Activated T-cell treated with anti-CD3 and anti-CD28 coated beads, Interleukin-2, amount 50 U/mL, for 24 hours (primary cell): ENCODE data around the gene PTTG1IP.
"Not testable (repeated sequence)": the region's sequence is repeated elsewhere in the genome, so short reads cannot be mapped to it uniquely, and the experiment has no call there.

Experiments used
- DNase-seq: peaks from one replicate; pipeline ENCODE4 v3.0.0-alpha.2; 2020
- H3K27ac Mint-ChIP-seq: 2 replicates; pipeline ENCODE4 v1.8.0; 2020; ENCODE audit warnings: mild to moderate bottlenecking, mixed read lengths
- H3K27me3 Mint-ChIP-seq: 2 replicates; pipeline ENCODE4 v1.8.0; 2020; ENCODE audit warnings: mixed read lengths
- H3K36me3 Mint-ChIP-seq: 2 replicates; pipeline ENCODE4 v1.8.0; 2020; ENCODE audit warnings: low read depth, mixed read lengths
- H3K4me1 Mint-ChIP-seq: 2 replicates; pipeline ENCODE4 v1.8.0; 2020; ENCODE audit warnings: low read depth, mixed read lengths
- H3K4me3 Mint-ChIP-seq: 2 replicates; pipeline ENCODE4 v1.8.0; 2020; ENCODE audit warnings: mild to moderate bottlenecking, moderate library complexity, mixed read lengths
- H3K9me3 Mint-ChIP-seq: 2 replicates; pipeline ENCODE4 v1.8.0; 2020; ENCODE audit warnings: mixed read lengths

PTTG1IP gene

DNA sequence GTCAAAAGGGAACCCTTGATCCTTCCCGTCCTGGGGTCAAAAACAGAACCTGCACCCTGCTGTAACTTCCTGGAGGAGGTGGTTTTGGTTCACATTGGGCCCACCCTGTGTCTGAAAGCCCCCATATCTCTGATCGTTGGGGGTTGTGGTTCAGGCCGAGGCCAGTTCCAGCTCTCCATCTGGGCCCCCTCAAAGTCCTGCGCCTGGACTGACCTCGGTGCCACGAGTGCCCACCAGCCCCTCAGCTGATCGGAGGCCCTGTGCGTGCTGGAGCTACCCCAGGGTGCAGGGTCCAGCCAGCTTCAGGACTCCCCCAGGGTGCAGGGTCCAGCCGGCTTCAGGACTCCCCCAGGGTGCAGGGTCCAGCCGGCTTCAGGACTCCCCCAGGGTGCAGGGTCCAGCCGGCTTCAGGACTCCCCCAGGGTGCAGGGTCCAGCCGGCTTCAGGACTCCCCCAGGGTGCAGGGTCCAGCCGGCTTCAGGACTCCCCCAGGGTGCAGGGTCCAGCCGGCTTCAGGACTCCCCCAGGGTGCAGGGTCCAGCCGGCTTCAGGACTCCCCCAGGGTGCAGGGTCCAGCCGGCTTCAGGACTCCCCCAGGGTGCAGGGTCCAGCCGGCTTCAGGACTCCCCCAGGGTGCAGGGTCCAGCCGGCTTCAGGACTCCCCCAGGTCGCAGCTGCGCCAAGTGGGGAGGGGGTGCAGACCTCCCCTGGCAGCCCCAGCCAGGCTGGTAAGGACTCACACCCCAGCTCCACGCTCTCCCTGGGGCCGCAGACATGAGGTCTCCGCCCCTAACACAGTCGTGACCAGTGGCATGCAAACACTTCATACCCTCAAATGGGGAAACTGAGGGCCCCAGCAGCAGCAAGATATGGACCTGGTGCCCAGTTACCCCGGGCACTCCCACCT is 39.3 kb upstream of the PTTG1IP start:
- H3K36me3 Mint-ChIP-seq: peaks cover 52% of the 10 kb centered on the region
- peak overlapping the region; percentile 73 for H3K4me3 Mint-ChIP-seq
- peaks cover 89% of the 10 kb centered on the region for H3K4me1 Mint-ChIP-seq
- not testable (repeated sequence) for H3K9me3 Mint-ChIP-seq, DNase-seq, H3K27me3 Mint-ChIP-seq
- H3K27ac Mint-ChIP-seq: peak overlapping the region; percentile 95

DNA sequence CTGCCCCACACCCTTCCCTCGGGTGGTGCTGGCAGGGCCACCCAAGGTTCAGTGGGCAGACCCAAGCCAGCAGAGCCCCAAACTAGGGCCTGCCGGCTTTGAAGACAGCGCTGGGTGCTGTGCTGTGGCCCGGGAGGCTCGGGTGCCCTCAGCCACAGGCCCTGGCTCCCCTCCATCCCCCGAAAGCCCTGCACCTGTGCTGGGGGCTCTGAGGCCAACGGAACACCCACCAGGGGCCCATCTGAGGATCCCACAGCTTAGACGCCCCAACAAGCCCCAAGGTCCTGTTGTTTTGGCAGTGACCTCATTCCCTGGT is 38.6 kb upstream of the PTTG1IP start:
- Mint-ChIP-seq H3K36me3 (peaks cover 51% of the 10 kb centered on the region), H3K27ac (peak overlapping the region; percentile 95), H3K4me1 (peaks cover 85% of the 10 kb centered on the region), H3K9me3 (no peaks in the 10 kb centered on the region), H3K27me3 (no peaks in the 10 kb centered on the region), H3K4me3 (peak overlapping the region; percentile 65)
- DNase-seq: no peak

DNA sequence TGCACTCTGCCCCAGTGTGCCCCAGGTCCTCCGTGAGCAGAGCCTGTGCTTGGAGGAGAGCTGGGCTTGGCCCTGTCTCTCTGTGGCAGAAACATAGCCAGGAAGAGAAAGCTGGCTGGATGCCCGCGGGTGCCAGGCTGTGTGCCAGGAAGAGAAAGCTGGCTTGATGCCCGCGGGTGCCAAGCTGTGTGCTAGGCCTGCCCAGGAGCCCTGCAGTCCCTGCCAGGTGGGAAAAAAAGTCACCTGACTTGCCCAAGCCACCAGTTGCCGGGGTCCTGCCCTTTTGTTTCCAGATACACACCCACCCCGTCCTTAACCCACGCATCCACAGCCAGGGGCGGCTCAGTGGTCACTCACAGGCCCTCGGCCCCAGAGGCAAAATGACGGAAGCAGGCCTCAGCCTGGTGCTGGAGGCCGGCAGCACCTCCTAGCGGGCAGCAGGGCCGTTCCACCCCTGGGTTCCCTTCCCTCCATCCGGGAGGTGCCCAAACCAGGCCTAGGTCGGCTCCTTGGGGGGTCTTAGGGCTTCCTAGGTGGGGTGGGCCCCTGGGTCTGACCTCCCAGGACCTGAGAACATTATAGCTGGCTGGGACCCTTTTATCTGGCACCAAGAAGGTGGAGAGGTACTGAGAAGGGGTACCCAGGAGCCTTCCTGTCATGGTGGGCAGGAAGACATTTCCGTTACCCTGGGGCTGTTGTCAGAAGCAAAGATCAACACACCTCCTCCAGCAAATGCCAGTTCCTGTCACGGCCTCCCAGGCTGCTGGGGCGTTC is 38.1 kb upstream of the PTTG1IP start:
- H3K4me3 Mint-ChIP-seq: peak overlapping the region; percentile 65
- peak overlapping the region; percentile 95 for H3K27ac Mint-ChIP-seq
- H3K9me3 Mint-ChIP-seq: no peaks in the 10 kb centered on the region
- peak; percentile 79 for DNase-seq
- peaks cover 51% of the 10 kb centered on the region for H3K36me3 Mint-ChIP-seq
- no peaks in the 10 kb centered on the region for H3K27me3 Mint-ChIP-seq
- H3K4me1 Mint-ChIP-seq: peaks cover 82% of the 10 kb centered on the region

DNA sequence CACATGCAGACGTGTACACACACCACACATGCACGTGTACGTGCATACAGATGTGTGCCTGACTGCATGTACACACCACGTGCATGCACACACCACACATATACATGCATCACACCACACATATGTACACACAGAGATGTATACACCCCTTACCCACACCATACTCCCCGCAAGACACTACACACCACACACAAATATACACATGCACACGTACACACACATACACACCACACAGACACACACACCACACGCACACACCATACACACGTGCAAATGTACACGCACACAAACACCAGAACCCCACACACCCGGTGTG is 37.5 kb upstream of the PTTG1IP start:
- H3K27me3 Mint-ChIP-seq: no peaks in the 10 kb centered on the region
- H3K27ac Mint-ChIP-seq: peak overlapping the region; percentile 95
- H3K9me3 Mint-ChIP-seq: no peaks in the 10 kb centered on the region
- peaks cover 81% of the 10 kb centered on the region for H3K4me1 Mint-ChIP-seq
- peak overlapping the region; percentile 65 for H3K4me3 Mint-ChIP-seq
- DNase-seq: no peak
- H3K36me3 Mint-ChIP-seq: peaks cover 53% of the 10 kb centered on the region

DNA sequence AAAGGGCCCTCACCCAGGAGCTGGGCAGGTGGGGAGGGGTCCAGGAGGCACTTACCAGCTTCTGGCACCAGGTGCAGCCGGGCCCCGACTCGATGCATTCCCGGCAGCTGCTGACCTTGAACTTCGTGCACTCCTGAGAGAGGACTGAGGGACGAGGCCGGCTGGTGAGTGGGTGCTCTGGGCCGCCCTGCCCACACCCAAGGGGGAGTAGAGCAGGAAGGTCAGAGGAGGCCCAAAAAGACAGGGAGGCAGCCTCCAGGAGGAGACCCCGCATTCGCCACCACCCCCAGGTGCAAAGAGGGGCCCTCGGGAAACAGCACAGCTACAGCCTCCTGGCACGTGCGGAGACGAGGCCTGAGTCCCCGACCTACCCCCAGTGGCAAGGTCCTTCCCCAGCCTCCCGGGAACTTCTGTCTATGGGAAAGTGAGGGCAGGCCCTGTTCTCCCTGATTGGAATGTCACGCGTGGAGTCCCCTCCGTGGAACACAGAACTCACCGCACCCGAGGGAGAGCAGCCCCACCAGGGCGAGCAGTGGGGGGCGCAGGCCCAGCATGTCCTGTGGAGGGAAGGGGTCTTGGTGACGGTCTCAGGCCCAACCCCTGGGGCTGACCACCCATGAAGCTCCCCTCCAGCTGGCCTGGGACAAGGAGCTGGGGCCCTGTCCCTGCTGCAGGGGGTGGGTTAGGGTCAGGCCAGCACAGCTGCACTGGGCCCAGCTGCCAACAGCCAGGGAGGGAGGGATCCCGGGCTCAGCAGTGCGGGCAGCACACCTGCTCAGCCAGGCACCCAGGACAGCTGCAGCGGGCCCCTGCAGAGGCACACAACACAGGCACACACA is 37.0 kb upstream of the PTTG1IP start:
- H3K4me1 Mint-ChIP-seq: peaks cover 75% of the 10 kb centered on the region
- no peak overlapping the region for H3K4me3 Mint-ChIP-seq
- H3K27me3 Mint-ChIP-seq: no peaks in the 10 kb centered on the region

DNA sequence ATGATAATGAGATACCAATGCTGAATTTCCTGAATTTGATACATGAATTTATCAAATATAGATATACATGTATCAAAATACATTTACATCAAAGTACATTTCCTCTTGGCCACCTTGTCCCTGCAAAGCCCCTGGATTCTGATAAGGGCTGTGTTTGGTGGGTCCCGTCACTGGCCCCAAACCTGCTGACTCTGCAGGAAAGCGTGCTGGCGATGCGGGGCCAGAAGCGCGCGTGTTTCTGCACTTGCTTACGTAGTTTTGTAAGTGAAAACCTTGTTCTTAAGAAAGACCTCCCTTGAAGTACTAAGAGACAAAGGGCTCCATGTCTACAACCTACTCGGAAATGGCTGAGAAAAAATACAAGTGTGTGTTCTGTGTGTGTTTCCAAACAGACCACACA is 36.2 kb upstream of the PTTG1IP start:
- no peak overlapping the region for H3K4me3 Mint-ChIP-seq

More for the DNA sequence above, 37.0 kb upstream of the PTTG1IP start:
- DNase-seq: no peak
- peaks cover 55% of the 10 kb centered on the region for H3K36me3 Mint-ChIP-seq
- peak overlapping the region; percentile 95 for H3K27ac Mint-ChIP-seq
- H3K9me3 Mint-ChIP-seq: no peaks in the 10 kb centered on the region

DNA sequence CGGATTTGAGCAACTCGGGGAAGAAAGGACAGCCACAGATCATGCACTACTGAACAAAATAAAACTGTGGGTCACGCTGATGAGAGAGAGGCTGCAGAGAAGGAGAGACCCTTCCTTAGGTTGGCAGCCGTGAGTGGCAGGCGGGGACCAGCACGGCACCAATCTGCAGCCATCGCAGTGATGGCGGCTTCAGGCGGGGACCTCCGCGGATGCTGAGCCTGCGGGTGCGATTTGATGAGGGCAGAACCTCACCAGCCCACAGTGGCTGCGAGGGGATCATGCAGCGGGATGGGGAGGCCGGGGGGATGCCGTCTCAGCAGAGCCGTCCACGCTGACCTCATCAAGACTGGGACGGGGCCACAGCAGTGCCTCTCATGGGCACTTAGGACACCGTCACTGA is 35.4 kb upstream of the PTTG1IP start:
- Mint-ChIP-seq H3K36me3 (peaks cover 63% of the 10 kb centered on the region), H3K4me1 (peaks cover 68% of the 10 kb centered on the region), H3K27ac (peak overlapping the region; percentile 78), H3K27me3 (no peaks in the 10 kb centered on the region), H3K9me3 (no peaks in the 10 kb centered on the region), H3K4me3 (no peak overlapping the region)
- DNase-seq: no peak

More for the DNA sequence above, 36.2 kb upstream of the PTTG1IP start:
- no peak for DNase-seq
- Mint-ChIP-seq H3K4me1 (peaks cover 71% of the 10 kb centered on the region), H3K9me3 (no peaks in the 10 kb centered on the region), H3K27me3 (no peaks in the 10 kb centered on the region), H3K36me3 (peaks cover 57% of the 10 kb centered on the region), H3K27ac (peak overlapping the region; percentile 78)

DNA sequence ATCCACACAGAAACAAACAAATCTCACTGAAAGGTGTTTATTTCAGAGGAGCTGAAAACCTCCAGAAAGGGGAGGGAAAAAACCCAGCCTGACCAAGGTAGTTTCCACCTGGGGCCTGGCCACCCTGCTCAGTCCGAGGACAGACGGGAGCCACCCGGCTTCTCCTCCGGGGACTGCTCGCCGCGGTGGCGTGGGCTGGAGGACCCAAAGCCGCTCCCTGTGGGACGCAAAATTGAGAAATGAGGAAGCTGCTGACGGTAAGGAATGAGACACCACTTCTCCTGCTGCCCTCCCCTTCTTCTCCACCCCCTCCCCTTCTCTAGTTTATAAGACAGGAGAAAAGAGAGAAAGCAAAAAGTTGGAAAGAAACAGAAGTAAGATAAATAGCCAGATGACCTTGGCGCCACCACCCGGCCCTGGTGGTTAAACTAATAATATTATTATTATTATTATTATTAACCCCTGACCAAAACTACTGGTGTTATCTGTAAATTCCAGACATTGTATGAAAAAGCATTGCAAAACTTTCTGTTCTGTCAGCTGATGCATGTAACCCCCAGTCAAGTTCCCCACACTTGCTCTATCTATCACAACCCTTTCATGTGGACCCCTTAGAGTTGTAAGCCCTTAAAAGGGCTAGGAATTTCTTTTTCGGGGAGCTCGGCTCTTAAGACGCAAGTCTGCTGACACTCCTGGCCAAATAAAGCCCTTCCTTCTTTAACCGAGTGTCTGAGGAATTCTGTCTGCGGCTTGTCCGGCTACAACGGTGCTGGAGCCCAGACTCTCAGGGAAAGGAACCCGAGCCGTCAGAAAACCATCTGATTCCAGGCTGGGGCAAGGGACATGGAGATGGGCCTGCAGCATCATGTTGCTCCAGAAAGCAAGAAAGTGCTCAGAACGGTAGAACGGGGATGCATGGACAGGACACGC is 34.7 kb upstream of the PTTG1IP start:
- Mint-ChIP-seq H3K4me3 (no peak overlapping the region), H3K27me3 (no peaks in the 10 kb centered on the region), H3K4me1 (peaks cover 63% of the 10 kb centered on the region)

DNA sequence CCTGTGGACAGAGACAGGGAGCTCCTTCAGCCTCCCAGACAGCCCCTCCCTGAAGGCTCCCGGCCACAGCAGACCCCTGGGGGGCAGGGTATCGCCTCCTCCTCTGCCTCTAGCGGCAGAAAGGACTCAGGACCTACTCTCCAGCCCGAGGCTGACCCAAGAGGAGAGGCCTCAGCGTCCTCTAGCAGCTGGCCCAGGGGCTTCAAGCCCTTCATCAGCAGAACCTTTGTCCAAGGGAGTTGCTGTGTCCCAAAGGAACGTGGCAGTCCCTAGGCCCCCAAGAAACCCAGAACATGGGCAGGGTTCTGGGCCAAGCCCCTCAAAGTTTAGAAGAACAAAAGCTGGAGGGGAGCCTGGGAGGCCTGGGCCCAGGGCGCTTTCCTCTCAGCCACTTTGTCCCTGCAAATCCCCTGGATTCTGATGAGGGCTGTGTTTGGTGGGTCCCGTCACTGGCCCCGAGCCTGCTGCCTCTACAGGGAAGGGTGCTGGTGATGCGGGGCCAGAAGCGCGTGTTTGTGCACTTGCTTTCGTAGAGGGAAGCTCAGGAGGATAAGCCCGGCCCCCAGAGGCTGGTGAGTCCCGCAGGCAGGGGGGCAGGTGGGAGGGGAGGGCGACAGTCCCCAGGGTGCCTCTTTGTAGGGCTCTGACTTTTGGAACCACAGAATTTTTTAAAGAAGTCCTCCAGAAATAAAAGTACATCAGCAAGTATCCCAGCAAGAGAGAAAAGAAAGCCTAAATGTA is 33.9 kb upstream of the PTTG1IP start:
- no peak overlapping the region for H3K4me3 Mint-ChIP-seq

More for the DNA sequence above, 34.7 kb upstream of the PTTG1IP start:
- DNase-seq: no peak
- H3K36me3 Mint-ChIP-seq: peaks cover 70% of the 10 kb centered on the region
- H3K27ac Mint-ChIP-seq: peak overlapping the region; percentile 78
- H3K9me3 Mint-ChIP-seq: no peaks in the 10 kb centered on the region

DNA sequence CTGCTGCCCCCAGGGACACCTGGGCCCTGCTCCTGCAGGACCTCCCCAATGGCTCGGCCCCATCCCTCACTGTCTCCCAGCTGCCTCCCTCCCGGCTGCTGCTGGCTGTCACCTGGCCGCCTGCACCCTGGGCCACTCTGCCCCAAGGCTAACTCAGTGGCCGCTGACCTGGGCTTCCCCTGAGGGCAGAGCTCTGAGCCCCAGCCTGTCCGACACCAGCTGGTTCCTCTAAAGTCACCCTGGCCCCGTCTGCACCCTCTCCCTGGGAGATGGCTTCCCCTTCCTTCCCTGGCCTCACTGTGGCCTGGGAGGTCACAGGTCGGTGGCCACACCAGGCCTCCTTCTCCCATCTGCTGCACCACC is 32.2 kb upstream of the PTTG1IP start:
- Mint-ChIP-seq H3K27ac (peak overlapping the region; percentile 81), H3K36me3 (peaks cover 91% of the 10 kb centered on the region), H3K27me3 (no peaks in the 10 kb centered on the region), H3K4me1 (peaks cover 42% of the 10 kb centered on the region), H3K4me3 (no peak overlapping the region), H3K9me3 (no peaks in the 10 kb centered on the region)
- no peak for DNase-seq

More for the DNA sequence above, 33.9 kb upstream of the PTTG1IP start:
- no peak for DNase-seq
- peak overlapping the region; percentile 60 for H3K27ac Mint-ChIP-seq
- no peaks in the 10 kb centered on the region for H3K9me3 Mint-ChIP-seq
- H3K27me3 Mint-ChIP-seq: no peaks in the 10 kb centered on the region
- peaks cover 78% of the 10 kb centered on the region for H3K36me3 Mint-ChIP-seq
- peaks cover 58% of the 10 kb centered on the region for H3K4me1 Mint-ChIP-seq

DNA sequence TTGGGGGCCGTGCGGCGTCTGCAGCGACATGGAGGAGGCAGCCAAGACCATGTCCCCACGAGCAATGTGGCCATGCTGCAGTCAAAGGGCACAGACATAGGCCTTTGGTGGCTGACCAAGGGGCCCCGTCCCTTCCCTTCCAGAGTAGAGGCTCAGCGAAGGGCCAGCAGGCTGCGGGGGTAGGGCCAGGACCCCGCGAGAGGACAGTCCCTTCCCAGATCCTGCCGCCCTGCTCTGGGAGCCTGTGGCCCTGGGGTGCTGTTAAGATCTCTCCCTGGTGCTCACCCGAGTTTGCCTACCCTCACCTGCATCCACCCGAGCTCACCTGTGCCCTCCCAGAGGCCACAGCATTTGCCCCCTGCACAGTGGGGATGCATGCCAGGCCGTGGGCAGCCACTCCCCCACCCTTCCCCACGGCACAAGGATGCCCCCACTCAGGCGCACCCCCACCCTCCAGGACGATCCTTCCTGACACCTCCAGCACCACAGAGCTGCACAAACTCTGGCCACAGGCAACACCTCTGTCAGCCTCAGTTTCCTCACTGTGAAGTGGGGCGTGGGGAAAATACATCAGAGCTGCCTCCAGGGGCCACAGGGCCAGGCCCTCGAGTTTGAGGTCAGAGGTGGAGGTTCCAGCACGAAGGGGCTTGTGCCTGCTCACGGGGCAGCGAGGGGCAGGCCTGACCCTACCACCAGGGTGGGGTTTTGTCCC is 31.7 kb upstream of the PTTG1IP start:
- H3K27me3 Mint-ChIP-seq: no peaks in the 10 kb centered on the region
- peaks cover 92% of the 10 kb centered on the region for H3K36me3 Mint-ChIP-seq
- H3K4me3 Mint-ChIP-seq: no peak overlapping the region
- no peak for DNase-seq
- peak overlapping the region; percentile 72 for H3K27ac Mint-ChIP-seq
- no peaks in the 10 kb centered on the region for H3K9me3 Mint-ChIP-seq
- peaks cover 38% of the 10 kb centered on the region for H3K4me1 Mint-ChIP-seq

DNA sequence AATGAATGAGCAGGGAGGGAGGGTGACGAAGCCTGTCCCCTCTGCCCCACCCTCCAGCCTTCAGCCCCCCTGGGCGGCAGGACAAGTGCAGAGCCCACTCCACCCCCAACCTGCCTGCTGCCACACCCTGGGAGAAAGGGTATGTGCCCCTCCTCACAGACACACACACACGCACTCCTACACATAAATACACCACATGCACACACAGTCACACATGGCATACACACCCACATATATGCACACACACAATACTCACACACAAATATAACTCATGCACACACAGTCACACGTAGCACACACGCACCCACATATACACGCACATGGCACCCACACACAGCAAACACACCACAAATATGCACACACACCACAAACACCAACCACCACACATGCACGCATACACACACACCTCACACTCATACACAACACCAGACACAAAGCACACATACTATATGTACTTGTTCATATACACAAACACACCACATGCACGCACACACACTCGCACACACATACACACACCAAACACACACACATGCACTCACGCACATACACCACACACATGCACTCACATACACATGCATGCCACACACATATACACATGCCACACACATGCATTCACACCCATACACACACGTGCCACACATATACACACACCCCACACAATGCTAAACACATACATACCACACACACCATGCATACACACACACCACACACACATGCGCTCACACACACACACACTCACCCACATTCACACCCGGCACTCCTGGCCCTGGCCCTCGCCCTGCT is 30.8 kb upstream of the PTTG1IP start:
- no peak for DNase-seq
- no peaks in the 10 kb centered on the region for H3K9me3 Mint-ChIP-seq
- peak overlapping the region; percentile 65 for H3K27ac Mint-ChIP-seq
- H3K36me3 Mint-ChIP-seq: peaks cover 90% of the 10 kb centered on the region
- H3K4me3 Mint-ChIP-seq: no peak overlapping the region
- H3K4me1 Mint-ChIP-seq: peaks cover 31% of the 10 kb centered on the region
- H3K27me3 Mint-ChIP-seq: no peaks in the 10 kb centered on the region
